Tibial nerve (tissue), 4 donors: ENCODE data around the gene MRPL47. TPM values are rescaled to one million over a fixed set of nuclear protein-coding genes. Genes with fewer than 3 reads are reported as not detected.

Experiments used
- DNase-seq, 2 donors: peaks; one replicate each; pipeline ENCODE4 v3.0.0-alpha.2; 2019; ENCODE audit warnings: low spot score in 2 of 2
- H3K27ac ChIP-seq, 4 donors: fragments of 200-600 bp; sonication (generic) in 3 of 4; one replicate each; pipeline ENCODE4 v1.5.1; 2017 to 2019; ENCODE audit warnings: mild to moderate bottlenecking in 1 of 4
- H3K27me3 ChIP-seq, 2 donors: fragments of 200-600 bp; sonication (generic) in 1 of 2; one replicate each; pipeline versions ENCODE4 v1.5.1 to v1.6.0; 2017 to 2019
- H3K36me3 ChIP-seq, 3 donors: fragments of 200-600 bp; sonication (generic); one replicate each; pipeline ENCODE4 v1.5.1; 2018 to 2019
- H3K4me1 ChIP-seq, 4 donors: fragments of 200-600 bp; sonication (generic) in 3 of 4; one replicate each; pipeline ENCODE4 v1.5.1; 2017 to 2019
- H3K4me3 ChIP-seq, 4 donors: fragments of 200-600 bp; sonication (generic) in 3 of 4; one replicate each; pipeline ENCODE4 v1.5.1; 2017 to 2019; ENCODE audit warnings: mild to moderate bottlenecking in 1 of 4, moderate library complexity in 1 of 4
- H3K9me3 ChIP-seq, 4 donors: fragments of 200-600 bp; sonication (generic) in 3 of 4; one replicate each; pipeline ENCODE4 v1.5.1; 2017 to 2019
- EP300 ChIP-seq, 2 donors: sonication (generic); formaldehyde crosslinking; IDR thresholded peaks; one replicate each; pipeline ENCODE4 v1.6.1; 2017; ENCODE audit warnings: antibody characterized with exemption in 2 of 2, mild to moderate bottlenecking in 1 of 2
- POLR2A ChIP-seq, 2 donors: fragments of 450-650 bp; IDR thresholded peaks; one replicate each; pipeline ENCODE4 v1.6.1; 2017; ENCODE audit warnings: antibody characterized with exemption in 2 of 2, mild to moderate bottlenecking in 2 of 2, moderate library complexity in 2 of 2
- WGBS, 2 donors: methylation state at CpG; one replicate each; pipeline ENCODE4 v1.1.5; 2018; 5-methylcytosine and 5-hydroxymethylcytosine counted together
- total RNA-seq, 4 donors: library from RNA; depleted of rRNA; stranded (reverse); fragments of >200 nt; gene quantifications; one replicate each; pipeline ENCODE4 v1.1.0, GENCODE V29; 2016
- TF ChIP-seq, protein P1 (sequence below), 5 experiments: fragments of 200-600 bp in 3 of 5; fragments of 450-650 bp in 2 of 5; sonication (generic) in 3 of 5; IDR thresholded peaks; one replicate each; pipeline ENCODE4 v1.5.1; 2016 to 2019; ENCODE audit warnings: antibody characterized with exemption in 5 of 5, mild to moderate bottlenecking in 3 of 5, moderate library complexity in 2 of 5

MRPL47 gene
- total RNA-seq, 4 donors from 2014 or later, result 14.9 to 22.2 (median 21.0) TPM

DNA sequence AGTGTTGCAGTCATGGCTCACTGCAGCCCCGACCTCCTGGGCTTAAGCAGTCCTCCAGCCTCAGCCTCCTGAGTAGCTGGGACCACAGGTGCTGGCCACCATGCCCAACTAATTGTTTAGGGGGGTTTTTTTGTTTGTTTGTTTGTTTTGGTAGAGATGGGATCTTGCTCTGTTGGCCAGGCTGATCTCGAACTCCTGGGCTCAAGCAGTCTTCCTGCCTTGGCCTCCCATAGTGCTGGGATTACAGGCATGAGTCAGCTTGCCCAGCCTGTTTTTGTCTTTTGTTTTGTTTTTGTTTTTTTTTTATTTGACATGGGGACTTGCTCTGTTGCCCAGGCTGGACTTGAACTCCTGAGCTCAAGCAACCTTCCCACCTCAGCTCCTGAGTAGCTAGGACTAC is 17.6 kb upstream of the MRPL47 start:
- TF ChIP-seq, protein P1, sequence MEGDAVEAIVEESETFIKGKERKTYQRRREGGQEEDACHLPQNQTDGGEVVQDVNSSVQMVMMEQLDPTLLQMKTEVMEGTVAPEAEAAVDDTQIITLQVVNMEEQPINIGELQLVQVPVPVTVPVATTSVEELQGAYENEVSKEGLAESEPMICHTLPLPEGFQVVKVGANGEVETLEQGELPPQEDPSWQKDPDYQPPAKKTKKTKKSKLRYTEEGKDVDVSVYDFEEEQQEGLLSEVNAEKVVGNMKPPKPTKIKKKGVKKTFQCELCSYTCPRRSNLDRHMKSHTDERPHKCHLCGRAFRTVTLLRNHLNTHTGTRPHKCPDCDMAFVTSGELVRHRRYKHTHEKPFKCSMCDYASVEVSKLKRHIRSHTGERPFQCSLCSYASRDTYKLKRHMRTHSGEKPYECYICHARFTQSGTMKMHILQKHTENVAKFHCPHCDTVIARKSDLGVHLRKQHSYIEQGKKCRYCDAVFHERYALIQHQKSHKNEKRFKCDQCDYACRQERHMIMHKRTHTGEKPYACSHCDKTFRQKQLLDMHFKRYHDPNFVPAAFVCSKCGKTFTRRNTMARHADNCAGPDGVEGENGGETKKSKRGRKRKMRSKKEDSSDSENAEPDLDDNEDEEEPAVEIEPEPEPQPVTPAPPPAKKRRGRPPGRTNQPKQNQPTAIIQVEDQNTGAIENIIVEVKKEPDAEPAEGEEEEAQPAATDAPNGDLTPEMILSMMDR (IDR thresholded peaks at IDR 0.05), result no peak
- TF ChIP-seq EP300 (IDR thresholded peaks at IDR 0.05), result no peak
- no peak for TF ChIP-seq POLR2A (IDR thresholded peaks at IDR 0.05)
- Histone ChIP-seq H3K4me3 (no peak overlapping the region), H3K9me3 (no peaks in the 10 kb centered on the region), H3K27me3 (no peaks in the 10 kb centered on the region), H3K4me1 (no peaks in the 10 kb centered on the region), H3K36me3 (peaks cover 0 to 73% (median 12%) of the 10 kb centered on the region in 3 donors), H3K27ac (no peak overlapping the region)
- no peak for DNase-seq
- WGBS, 2 donors, result 94 to 98% methylated on average over 2 of the region's 2 CpGs

- TF ChIP-seq, protein P1 (IDR thresholded peaks at IDR 0.05), result no peak
- TF ChIP-seq EP300 (IDR thresholded peaks at IDR 0.05) (no peak), POLR2A (IDR thresholded peaks at IDR 0.05) (no peak)
- WGBS, 2 donors, result 55 to 69% methylated on average over 4 of the region's 4 CpGs
- no peak overlapping the region for H3K4me3 ChIP-seq
Measured at GRCh38 chr3:179615458-179616173, 11.2 kb upstream of the MRPL47 start.

GRCh38 chr3:179613807-179614206 is 9.4 kb upstream of the MRPL47 start:
- 68 to 71% methylated on average over 2 of the region's 2 CpGs for WGBS, 2 donors
- H3K4me1 ChIP-seq, result no peaks in the 10 kb centered on the region
- no peak overlapping the region for H3K27ac ChIP-seq
- H3K4me3 ChIP-seq, result no peak overlapping the region
- no peaks in the 10 kb centered on the region for H3K9me3 ChIP-seq
- peaks cover 0 to 38% (median 0%) of the 10 kb centered on the region in 3 donors for H3K36me3 ChIP-seq
- H3K27me3 ChIP-seq, result no peaks in the 10 kb centered on the region
- TF ChIP-seq POLR2A (IDR thresholded peaks at IDR 0.05) (no peak), EP300 (IDR thresholded peaks at IDR 0.05) (no peak)
- TF ChIP-seq, protein P1 (IDR thresholded peaks at IDR 0.05), result no peak
- DNase-seq, result no peak

More at GRCh38 chr3:179615458-179616173, 11.2 kb upstream of the MRPL47 start:
- Histone ChIP-seq H3K4me1 (no peaks in the 10 kb centered on the region), H3K27ac (no peak overlapping the region), H3K9me3 (no peaks in the 10 kb centered on the region), H3K27me3 (no peaks in the 10 kb centered on the region), H3K36me3 (peaks cover 0 to 43% (median 0%) of the 10 kb centered on the region in 3 donors)
- DNase-seq, result no peak

DNA sequence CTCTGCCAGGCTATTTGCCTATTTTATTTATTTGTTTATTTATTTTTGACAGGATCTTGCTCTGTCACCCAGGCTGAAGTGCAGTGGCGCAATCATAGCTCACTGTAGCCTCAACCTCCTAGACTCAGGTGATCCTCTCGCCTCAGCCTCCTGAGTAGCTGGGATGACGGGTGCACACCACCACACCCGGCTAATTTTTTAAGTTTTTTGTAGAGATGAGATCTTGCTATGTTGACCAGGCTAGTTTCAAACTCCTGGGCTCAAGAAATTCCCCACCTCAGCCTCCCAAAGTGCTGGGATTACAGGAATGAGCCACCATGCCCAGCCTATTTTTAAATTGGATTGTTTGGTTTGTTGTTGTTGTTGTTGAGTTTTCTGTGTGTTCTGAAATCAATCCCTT is 5.6 kb upstream of the MRPL47 start:
- peaks cover 0 to 22% (median 4%) of the 10 kb centered on the region in 4 donors for H3K4me1 ChIP-seq
- DNase-seq, result no peak
- H3K27ac ChIP-seq, result no peak overlapping the region
- peaks cover 0 to 8% (median 0%) of the 10 kb centered on the region in 3 donors for H3K36me3 ChIP-seq
- no peak overlapping the region for H3K4me3 ChIP-seq
- WGBS, 2 donors, result 94 to 95% methylated on average over 4 of the region's 4 CpGs
- no peaks in the 10 kb centered on the region for H3K27me3 ChIP-seq
- H3K9me3 ChIP-seq, result no peaks in the 10 kb centered on the region
- TF ChIP-seq POLR2A (IDR thresholded peaks at IDR 0.05) (no peak), EP300 (IDR thresholded peaks at IDR 0.05) (no peak)
- TF ChIP-seq, protein P1 (IDR thresholded peaks at IDR 0.05), result no peak

GRCh38 chr3:179608931-179609720 is 4.7 kb upstream of the MRPL47 start:
- Histone ChIP-seq H3K27me3 (no peaks in the 10 kb centered on the region), H3K4me3 (no peak overlapping the region), H3K4me1 (peaks cover 0 to 22% (median 4%) of the 10 kb centered on the region in 4 donors), H3K36me3 (peaks cover 0 to 8% (median 0%) of the 10 kb centered on the region in 3 donors), H3K9me3 (no peaks in the 10 kb centered on the region), H3K27ac (no peak overlapping the region)
- TF ChIP-seq EP300 (IDR thresholded peaks at IDR 0.05) (no peak), POLR2A (IDR thresholded peaks at IDR 0.05) (no peak)
- TF ChIP-seq, protein P1 (IDR thresholded peaks at IDR 0.05), result no peak
- no peak for DNase-seq
- 67 to 70% methylated on average over 6 of the region's 6 CpGs for WGBS, 2 donors
